NAMALWA (cell line): ENCODE results near the gene CST11.
"Not testable (repeated sequence)": the region's sequence is repeated elsewhere in the genome, so short reads cannot be mapped to it uniquely, and the experiment has no call there.

Experiments
- DNase-seq: peaks from one replicate; pipeline ENCODE4 v3.0.0-alpha.2; 2015; ENCODE audit warnings: low spot score

CST11 gene, protein sequence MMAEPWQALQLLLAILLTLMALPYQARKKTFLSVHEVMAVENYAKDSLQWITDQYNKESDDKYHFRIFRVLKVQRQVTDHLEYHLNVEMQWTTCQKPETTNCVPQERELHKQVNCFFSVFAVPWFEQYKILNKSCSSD

DNA sequence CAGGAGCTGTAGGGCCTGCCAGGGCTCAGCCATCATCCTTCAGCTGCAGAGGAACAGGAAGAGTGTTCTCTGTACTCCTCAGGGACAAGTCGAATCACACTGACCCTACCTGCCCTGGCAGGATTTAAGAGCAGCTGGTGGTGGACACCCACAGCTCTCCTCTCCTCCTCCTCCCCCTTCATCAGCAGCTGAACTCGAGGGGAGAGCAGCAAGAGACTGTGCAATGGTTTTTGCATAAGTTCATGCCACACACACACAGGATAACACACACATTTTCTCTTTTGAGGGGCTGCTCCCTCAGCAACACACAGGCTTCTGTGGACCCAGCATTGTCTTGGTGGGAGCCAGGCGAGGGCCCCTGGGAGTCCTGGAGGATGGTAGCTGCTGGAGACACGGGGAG, at the start of gene CST11:
Gene CST11, minus strand, starts transcription at position 101 of the 400 bp plus-strand sequence. Its CDS starts 65 bp downstream, at position 36.
- DNase-seq = no peak

DNA sequence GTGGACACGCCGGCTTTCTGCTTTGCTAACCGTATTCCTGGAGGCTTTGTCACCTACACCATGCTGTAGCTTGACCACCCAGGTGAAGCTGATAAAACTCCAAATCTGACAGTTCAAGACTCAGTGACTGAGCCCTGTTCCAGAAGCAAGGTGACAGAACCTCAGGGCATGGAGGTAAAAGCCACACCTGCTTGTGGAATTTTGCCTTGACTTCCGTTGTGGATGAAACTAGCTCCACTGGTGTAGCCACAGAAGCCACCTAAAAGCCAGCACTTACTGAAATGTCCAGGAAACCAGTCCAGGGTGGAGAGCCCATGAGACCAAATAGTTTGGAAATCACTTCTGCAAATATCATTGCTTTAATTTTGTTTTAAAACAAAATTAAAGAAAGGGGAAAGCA, 49.2 kb upstream of the CST11 start:
- no peak for DNase-seq

DNA sequence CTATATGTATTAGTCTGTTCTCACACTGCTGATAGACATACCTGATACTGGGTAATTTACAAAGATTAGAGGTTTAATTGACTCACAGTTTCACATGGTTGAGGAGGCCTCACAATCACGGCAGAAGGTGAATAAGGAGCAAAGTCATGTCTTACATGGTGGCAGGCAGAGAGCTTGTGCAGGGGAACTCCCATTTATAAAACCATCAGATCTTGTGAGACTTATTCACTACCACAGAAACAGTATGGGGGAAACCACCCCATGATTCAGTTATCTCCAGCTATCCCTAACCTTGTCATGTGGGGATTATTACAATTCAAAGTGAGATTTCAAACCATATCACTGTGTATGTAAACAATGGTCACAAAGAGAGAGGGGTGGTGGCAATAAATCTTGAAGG, 44.9 kb upstream of the CST11 start:
- DNase-seq = no peak

DNA sequence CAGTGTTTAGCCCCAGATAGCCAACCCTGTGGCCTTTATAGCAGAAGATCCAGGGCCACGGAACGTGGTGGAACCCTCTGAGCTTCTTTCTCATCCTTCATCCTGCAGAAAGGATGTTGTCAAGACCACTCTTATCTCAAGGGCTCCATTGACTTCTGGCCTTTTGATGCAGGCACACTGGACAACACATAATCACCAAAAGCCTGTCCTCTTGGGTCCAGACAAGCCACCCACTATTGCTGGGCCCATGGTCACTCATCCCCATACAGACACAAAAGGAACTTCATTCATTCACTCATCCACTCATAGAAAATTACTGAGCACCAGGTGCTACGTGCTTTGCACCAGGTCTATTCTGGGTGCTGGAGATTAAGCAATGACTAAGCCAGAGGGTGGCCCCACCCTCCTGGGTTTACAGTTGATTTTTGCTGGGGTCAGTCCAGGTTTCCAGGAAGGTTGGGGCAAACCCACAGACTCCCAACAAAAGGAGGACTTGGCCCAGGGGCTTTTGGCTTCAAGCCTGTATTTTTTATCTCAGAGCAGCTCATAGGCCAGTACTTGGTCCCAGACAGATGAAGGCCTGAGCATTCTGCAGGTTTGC, 40.6 kb upstream of the CST11 start:
- no peak for DNase-seq

DNA sequence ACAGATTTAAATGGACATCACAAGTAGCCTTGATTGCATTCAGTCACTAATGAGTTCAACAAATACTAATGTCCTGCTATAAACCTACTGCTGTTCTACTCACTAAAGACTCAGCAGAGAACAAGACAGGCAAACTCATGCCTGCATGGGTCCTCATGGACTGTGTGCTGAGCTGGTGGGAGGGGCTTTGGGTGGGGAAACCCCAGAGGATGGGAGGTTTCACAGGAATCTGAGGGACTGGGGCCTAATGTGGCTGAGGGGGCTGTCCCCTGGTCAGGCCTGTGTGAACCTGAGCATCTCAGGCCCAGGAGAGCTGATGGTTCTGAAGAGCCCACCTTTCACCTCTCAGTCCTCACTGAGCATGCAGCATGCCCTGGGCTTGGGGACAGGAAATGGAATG, 39.6 kb upstream of the CST11 start:
- DNase-seq = no peak

DNA sequence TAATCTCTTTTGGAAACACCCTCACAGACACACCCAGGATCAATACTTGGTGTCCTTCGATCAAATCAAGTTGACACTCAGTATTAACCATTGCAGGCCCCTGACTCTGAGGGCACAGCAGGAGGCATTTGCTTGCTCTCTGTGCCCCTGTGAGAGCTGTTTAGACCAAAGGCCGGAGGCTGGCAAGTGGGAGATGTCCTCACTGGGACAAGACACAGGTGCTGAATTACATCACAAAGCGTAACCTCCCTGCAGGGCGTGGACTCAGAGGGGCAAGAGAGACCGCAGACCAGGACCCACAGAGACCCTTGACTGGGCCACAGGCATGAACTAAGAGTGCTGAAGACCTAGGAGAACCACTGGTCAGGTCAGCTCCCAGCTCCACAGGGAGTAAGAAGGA, 38.1 kb upstream of the CST11 start, which contains the start of gene CST8:
Gene CST8, plus strand, starts transcription at position 301 of the 400 bp plus-strand sequence. CDS start 551 bp downstream, outside the sequence.
- DNase-seq = no peak

DNA sequence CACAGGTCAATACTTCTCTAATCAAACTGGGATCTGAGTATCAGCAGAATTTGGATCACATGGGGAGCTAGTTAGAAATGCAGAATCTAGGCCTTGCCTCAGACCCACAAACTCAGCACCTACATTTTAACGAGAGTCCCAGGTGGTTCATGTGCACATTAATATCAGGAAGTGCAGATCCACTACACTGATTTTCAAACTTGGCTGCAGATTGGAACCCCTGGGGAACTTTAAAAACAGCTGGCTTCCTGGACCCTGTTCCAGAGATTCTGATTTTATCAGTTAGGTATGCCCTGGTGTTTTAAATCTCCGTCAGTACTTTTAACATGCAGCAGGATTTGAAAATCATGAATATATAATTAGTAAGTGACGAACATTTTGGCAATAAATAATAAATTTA, 36.3 kb upstream of the CST11 start:
- DNase-seq = no peak

DNA sequence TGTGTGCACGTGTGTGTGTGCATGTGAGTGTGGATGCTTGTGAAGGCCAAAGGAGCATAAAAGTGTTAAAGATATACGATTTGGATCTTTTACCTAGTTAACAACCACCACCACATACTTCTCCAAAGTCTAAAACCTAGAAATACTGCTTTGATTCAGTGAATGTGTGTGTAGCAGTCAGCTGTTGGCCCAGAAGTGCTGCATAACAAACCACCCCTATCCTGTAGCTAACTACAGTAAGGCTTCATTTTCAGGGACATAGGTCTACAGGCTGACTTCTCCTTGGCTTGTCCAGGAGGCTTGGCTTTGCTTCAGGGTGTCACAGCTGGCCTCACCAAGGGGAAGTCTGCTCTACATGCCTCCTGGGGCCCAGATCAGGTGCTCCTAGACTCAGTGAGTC, 35.8 kb upstream of the CST11 start:
- no peak for DNase-seq

DNA sequence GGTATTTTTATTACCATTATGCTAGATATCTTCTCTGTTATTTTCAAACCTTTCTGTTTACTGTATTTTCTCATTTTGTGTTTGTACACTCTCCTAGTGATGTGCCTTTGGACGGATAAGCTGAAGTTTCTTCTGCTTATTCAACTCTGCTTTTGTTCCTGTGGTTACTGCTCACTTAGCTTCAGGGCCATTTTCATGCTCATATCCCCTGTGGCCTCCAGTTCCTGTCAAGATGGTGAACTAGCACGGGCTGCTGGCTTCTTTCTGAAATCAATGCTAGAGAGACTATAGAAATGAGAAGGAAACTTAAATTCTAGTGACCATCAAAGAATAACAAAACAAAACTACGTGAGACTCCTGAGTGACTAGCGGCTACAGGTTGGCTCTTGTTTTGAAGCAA, 31.4 kb upstream of the CST11 start:
- DNase-seq = no peak

DNA sequence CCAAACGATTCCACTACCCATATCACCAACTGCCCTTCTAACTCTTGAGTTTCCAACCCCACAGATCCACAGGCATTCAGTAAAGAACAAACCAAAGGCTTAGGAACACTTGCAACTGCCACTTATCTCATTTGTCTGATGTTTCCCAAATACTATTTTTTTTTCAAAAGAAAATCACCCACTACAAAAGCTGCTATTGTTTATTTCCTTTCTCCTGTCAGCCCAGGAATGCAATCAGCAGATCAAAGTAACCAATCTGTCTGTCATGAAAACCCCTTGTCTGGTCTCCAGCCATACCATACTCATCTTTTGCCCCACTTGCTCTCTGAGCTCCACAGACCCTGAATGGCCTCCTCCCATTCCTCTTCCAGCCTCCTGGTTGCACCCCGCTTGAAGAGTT, 29.5 kb upstream of the CST11 start:
- DNase-seq = no peak

DNA sequence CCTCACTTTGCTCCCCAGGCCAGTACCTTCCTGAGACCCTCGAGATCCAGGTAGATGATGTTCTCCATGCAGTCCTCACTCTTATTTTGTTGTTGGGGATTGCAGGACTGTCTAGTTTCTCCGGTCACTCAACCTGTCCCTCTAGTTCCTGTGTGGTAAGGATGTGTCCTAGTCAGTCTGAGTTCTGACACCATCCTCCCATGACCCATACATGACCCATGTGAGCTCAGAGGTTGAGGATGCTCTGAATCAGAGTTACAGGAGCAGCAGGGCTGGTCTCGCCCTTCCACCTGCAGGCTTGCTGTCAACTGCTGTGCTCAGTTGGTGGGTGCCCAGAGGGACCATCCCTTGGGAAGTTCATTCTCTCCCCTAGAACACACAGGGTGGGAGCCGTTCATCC, 26.4 kb upstream of the CST11 start:
- DNase-seq = no peak

DNA sequence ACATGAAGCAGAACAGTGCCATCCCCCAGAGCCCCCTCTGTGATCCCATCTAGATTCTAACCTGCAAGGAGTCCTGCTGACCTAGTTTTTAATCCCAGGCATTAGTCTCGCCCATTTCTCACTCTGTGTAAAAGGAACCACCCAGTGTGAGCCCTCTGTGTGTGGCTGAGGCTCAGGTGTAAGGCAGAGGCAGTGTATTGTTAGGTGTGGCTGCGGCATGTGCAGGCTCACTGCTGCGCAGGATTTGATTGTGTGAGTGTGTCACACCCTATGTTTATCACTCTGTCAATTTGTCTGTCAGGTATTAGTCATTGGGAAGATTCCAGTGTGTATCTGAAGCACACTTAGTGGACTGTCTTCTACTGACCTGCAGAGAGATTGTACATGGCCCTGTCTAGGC, 24.5 kb upstream of the CST11 start:
- no peak for DNase-seq

DNA sequence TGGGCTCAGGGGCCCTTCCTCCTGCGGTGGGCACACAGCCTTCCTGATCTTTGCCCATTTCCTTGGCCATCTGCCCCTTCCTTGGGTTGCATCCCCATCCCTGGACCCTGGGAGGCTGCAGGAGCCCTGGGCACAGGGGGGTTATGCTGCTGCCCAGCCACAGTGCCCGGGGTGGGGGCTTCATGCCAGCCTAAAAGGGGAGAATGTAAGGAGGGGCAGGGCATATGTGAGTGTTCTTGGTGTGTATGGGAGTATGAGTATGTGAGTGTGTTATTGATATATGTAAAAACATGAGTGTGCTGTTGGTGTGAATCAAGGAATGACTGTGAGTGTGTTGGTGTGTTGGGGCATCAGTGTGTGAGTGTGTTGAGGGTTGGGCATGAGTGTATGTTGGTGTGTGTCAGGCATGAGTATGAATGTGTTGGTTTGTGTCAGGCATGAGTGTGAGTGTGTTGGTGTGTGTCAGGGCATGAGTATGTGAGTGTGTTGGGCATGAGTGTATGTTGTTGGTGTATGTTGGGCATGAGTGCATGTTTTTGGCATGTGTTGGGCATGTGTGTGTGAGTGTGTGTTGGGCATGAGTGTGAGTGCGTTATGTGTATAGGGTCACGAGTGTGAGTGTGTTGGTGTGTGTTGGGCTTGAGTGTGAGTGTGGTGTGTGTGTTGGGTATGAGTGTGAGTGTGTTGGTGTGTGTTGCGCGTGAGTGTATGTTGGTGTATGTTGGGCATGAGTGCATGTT, 23.5 kb upstream of the CST11 start:
- no peak for DNase-seq

DNA sequence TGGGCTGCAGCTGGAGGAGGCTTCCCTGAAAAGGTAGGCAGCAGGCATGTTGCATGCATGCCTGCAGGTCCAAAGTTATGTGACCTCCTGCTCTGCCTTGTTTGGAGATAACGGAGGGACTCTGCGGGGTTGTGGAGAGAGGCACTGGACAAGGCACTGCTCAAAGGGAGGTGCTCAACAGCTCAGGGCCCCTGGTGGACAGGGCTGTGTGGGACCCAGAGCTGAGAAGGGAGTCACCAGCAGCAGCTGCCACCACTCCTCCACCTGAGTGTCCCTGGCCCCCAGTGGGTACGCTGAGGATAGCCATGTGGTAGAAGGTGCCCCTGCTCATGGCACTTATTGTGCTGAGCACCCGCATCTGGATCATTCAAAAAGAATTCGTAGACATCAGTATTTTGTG, 22.7 kb upstream of the CST11 start:
- no peak for DNase-seq

DNA sequence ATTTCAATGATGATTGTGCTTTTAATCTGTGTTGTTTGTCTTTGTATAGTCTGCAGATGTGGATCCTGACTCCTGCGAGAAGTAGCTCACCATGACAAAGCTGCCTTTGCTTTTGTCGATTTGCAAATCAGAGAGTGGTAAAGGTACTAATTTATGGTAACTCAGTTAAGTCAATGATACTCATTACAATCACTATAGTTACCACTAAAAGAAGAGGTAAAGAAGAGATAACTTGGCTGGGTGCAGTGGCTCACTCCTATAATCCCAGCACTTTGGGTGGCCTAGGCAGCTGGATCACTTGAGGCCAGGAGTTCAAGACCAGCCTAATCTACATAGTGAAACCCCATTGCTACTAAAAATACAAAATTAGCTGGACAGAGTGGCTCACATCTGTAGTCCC, 20.6 kb upstream of the CST11 start:
- DNase-seq = not testable (repeated sequence)

DNA sequence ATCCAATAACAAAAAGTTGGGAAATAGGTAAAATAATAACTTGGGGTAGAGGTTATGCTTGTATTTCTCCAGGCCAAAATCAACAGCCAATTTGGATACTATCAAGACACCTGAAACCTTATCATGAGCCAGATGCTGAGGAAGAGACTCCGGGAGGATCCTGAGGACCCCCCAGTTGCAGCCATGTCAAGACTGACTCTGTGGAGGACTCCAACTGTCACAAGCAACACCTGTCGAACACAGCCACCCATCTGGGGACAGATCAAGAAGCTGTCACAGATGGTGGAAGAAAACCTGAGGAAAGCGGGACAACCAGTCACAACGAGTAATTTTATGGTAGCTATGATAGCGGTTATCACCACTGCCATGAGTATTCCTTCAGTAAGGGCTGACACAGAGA, 19.6 kb upstream of the CST11 start:
- not testable (repeated sequence) for DNase-seq

DNA sequence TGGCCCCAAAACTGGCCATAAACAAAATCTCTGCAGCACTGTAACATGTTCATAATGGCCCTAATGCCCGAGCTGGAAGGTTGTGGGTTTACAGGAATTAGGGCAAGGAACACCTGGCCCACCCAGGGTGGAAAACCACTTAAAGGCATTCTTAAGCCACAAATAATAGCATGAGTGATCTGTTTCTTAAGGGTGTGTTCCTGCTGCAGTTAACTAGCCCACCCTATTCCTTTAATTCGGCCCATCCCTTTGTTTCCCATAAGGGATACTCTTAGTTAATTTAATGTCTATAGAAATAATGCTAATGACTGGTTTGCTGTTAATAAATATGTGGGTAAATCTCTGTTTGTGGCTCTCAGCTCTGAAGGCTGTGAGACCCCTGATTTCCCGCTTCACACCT, 14.3 kb upstream of the CST11 start:
- DNase-seq = not testable (repeated sequence)

DNA sequence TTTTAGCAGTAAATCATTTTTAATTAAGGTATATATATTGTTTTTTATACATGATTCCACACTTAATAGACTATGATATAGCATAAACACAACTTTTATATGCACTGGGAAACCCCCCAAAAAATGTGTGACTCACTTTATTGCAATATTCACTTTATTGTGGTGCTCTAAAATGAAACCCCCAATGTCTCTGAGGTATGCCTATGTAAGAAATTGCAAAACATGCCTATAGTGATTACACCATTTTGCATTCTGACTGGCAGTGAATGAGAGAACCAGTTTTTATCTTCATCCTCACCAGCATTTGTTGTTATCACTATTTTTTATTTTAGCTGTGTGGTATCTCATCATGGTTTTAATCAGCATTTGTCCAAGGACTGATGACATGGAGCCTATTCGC, 8.5 kb upstream of the CST11 start:
- DNase-seq = no peak

DNA sequence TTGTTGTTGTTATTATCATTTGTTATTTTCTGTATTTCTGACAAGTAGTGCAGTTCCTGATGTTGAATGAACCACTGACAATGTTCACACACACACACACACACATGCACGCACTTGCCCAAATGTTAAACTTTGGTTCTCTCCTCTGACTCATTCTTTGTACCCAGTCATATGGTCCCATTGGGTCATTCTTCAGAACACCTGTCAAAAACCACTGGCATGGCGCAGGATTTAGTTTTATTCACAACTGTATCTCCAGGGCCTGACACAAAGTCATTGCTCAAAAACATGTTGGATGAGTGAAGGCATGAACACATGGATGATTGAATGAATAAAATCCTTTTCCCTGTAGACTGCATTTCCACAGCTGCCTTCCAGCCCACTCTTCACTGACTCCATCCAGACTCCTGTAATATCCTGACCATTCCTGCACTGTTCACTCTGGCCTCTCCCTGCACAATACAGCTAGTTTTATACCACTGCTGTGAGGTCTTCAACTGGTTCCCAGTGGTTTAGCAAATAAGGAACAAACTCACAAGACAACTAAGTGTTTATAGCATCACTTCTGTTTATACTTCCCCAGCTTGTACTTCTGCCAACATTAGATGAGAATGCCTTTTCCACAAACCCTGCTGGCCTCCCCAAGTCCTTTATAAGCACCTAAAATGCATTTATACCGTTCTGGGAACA, 6.9 kb upstream of the CST11 start:
- DNase-seq = no peak

DNA sequence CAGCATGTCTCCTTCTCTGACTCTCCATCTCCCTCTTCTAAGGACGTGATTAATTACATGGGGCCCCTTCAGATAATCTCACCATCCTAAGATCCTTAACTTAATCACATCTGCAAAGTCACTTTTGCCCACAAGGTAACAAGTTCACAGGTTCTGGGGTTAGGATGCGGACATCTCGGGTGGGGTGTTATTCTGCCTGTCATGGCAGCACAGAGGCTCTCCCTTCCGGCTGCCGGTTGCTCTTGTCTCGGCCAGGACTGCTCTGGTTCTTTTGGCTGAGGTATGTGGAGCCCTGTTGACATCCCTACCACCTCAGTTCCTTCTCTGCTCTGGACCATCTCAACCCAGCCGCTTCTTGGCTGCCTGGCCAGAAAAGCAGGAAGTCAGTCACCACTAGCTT, 4.2 kb upstream of the CST11 start:
- no peak for DNase-seq

DNA sequence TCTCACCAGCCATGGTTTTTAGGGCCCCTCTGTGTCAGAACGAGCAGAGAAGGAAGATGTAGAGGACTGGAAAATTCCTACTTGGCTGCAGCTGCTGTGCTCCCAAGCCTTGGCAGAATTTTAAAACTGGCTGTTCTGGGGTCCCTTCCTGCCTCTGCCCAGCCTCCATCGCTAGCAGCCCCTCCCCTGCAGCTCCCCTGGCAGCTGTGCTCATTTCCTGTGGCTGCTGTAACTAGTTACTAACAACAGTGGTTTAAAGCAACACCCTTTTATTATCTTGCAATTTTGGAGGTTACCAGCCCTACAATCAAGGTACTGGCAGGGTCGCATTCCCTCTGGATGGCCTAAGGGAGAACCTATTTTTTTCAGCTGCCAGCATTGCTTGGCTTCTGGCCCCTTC, 3.7 kb upstream of the CST11 start:
- DNase-seq = no peak

DNA sequence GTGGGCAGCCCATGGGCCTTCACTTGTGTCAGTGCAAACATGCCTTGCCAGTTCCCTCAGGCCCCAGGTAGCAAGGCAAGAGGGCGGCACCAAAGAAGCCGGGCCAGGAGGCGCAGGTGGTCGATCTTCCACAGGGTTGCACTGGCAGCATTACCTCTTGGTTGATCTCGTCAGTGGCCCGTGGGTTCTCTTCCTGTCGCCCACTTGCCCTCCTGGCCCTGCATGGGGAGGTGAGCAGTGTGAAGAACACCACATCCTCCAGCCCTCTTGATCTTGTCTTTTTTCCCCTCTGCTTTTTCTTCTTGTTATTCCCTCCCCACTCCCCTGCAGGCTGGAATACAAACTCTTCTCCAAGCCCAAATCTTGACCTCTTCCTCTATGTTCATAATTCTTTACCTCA, 3.0 kb upstream of the CST11 start:
- DNase-seq = no peak

DNA sequence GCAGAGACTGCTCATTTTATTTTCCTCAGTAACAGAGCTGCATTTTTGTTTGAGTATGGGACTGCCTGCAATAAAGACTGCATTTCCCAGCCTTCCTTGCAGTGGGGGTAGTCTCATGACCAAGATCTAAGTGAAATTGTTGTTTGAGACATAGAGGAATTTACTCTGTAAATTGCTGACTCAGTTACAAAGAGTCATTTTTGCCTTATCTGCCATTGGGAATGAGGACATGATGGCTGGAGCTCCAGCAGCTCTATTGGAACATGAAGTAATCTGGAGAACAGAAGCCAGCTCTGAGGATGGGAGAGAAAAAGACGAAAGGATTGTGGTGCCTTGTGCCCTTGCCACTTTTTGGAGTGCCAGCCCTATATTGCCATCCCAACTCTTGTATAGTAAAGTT, 2.1 kb upstream of the CST11 start:
- DNase-seq = no peak
